ENCODE results near the gene PADI6.

The PADI6 gene

DNA sequence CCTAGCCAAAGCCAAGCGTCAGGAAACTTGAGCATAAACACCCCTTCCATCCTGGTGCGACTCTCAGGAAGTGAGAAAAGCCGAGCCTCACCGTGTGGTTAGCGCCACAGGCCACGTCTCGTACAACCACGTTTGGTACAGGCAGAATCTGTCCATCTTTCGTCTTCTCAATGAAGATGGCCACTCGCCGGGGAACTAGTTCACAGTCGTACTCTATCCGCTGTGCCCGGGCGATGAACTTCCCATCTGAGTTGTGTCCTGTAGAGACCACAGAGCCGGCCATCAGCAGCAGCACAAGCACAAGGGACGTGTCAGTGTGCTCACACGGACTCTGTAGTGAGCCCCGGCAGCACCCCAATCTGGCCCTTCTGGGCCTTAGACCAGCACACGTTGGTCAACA lies 44.4 kb downstream of the PADI6 start:
- Histone ChIP-seq H3F3A (ENCODE audit: insufficient read depth) (peaks cover 9% of the 10 kb centered on the region; the same call in 1 of the 2 replicates), H3K4me2 (ENCODE audit: low read depth, low read length, poor library complexity, severe bottlenecking) (no peak overlapping the region), H3K9me3 (ENCODE audit: insufficient read depth, low read length) (no peaks in the 10 kb centered on the region), H3K9me2 (replicated peaks; ENCODE audit: insufficient read depth, low read length) (no peaks in the 10 kb centered on the region), H4K20me1 (ENCODE audit: low read depth, low read length) (peaks cover 15% of the 10 kb centered on the region; the same call in 1 of the 2 replicates), H3K4me3 (ENCODE audit: insufficient read depth, low read length, poor library complexity, severe bottlenecking) (no peak overlapping the region), H3K27ac (ENCODE audit: low read depth, low read length) (no peak overlapping the region), H3K9ac (ENCODE audit: low read length) (no peak overlapping the region), H3K27me3 (ENCODE audit: low read length) (no peaks in the 10 kb centered on the region), H2AFZ (ENCODE audit: low read depth, low read length, severe bottlenecking) (no peak overlapping the region), H3K36me3 (ENCODE audit: low read length) (peaks cover 48% of the 10 kb centered on the region; the same call in 1 of the 2 replicates), H3K79me2 (ENCODE audit: insufficient read depth, low read length) (no peaks in the 10 kb centered on the region)
- no peak for TF ChIP-seq EZH2phosphoT487 (conservative IDR thresholded peaks at IDR 0.05; ENCODE audit: low read length)
- TF ChIP-seq, protein P1, sequence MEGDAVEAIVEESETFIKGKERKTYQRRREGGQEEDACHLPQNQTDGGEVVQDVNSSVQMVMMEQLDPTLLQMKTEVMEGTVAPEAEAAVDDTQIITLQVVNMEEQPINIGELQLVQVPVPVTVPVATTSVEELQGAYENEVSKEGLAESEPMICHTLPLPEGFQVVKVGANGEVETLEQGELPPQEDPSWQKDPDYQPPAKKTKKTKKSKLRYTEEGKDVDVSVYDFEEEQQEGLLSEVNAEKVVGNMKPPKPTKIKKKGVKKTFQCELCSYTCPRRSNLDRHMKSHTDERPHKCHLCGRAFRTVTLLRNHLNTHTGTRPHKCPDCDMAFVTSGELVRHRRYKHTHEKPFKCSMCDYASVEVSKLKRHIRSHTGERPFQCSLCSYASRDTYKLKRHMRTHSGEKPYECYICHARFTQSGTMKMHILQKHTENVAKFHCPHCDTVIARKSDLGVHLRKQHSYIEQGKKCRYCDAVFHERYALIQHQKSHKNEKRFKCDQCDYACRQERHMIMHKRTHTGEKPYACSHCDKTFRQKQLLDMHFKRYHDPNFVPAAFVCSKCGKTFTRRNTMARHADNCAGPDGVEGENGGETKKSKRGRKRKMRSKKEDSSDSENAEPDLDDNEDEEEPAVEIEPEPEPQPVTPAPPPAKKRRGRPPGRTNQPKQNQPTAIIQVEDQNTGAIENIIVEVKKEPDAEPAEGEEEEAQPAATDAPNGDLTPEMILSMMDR (IDR thresholded peaks at IDR 0.05; ENCODE audit: insufficient read depth, low read length, poor library complexity, severe bottlenecking): no peak

DNA sequence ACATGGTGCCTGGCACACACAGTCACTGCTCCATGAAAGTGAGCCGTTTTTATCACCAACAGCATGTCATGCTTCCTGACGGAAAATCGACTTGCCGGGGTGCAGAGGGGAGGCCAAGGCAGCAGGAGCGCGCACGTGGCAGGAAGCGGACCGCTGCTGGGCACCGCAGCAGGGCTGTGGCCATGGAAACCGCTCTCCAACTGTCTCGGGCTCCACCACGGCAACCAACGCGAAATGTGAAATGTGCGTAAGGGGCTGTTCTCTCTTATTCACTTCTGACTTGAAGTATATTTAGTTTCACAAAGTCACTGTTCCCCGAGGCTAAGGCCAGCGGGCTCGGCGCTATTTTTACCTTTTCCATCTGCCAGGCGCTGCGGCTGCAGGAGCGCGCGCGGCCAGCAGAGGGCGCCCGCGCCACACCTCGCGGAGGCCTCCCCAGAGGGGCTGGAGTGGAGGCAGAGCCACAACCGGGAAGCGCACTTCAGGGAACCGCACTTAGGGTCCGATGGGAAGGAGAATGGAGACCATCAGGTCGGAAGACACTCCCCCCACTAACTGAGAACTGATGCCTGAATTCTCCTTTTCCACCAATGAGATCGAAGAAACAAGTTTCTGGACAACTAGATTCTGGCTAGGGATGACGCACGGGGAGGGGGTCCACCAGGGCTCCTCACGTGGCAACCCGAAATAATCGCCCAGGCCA lies 47.8 kb downstream of the PADI6 start:
- no peak overlapping the region for H3K4me3 ChIP-seq (ENCODE audit: insufficient read depth, low read length, poor library complexity, severe bottlenecking)
- no peak overlapping the region for H3K4me2 ChIP-seq (ENCODE audit: low read depth, low read length, poor library complexity, severe bottlenecking)
- peaks cover 20% of the 10 kb centered on the region; the same call in 1 of the 2 replicates for H3F3A ChIP-seq (ENCODE audit: insufficient read depth)
- H2AFZ ChIP-seq (ENCODE audit: low read depth, low read length, severe bottlenecking): no peak overlapping the region
- TF ChIP-seq EZH2phosphoT487 (conservative IDR thresholded peaks at IDR 0.05; ENCODE audit: low read length): no peak
- TF ChIP-seq, protein P1 (IDR thresholded peaks at IDR 0.05; ENCODE audit: insufficient read depth, low read length, poor library complexity, severe bottlenecking): peak; percentile 97
- H4K20me1 ChIP-seq (ENCODE audit: low read depth, low read length): peaks cover 24% of the 10 kb centered on the region; the same call in 1 of the 2 replicates
- H3K79me2 ChIP-seq (ENCODE audit: insufficient read depth, low read length): peaks cover 6% of the 10 kb centered on the region; the same call in 1 of the 2 replicates
- no peaks in the 10 kb centered on the region for H3K9me2 ChIP-seq (replicated peaks; ENCODE audit: insufficient read depth, low read length)
- H3K27ac ChIP-seq (ENCODE audit: low read depth, low read length): no peak overlapping the region
- H3K36me3 ChIP-seq (ENCODE audit: low read length): peaks cover 39% of the 10 kb centered on the region
- no peak overlapping the region for H3K9ac ChIP-seq (ENCODE audit: low read length)
- H3K9me3 ChIP-seq (ENCODE audit: insufficient read depth, low read length): no peaks in the 10 kb centered on the region
- no peaks in the 10 kb centered on the region for H3K27me3 ChIP-seq (ENCODE audit: low read length)

DNA sequence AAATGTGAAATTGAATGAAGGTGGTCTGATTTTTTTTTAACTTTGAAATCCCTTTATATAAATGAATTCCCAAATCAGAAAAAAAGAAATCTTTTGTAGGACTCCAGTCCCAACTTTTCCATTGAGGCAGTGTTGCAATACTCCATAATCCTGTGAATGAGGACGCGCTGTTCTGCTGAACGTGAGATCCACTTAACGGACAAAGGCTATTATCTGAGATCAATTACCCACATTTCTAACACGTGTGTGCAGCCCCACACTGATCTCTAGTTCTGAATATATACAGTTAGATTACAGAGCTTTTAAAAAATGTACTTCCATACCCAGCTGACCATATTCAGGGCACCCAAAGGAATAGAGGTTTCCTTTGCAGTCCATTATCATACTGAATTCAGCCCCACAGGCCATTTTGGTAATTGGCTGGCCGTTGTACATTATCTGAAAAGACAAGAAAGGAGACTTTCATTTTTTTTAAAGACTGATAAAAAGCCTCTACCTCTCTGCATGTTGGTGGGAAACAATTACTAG lies 48.5 kb downstream of the PADI6 start:
- TF ChIP-seq EZH2phosphoT487 (conservative IDR thresholded peaks at IDR 0.05; ENCODE audit: low read length): no peak
- TF ChIP-seq, protein P1 (IDR thresholded peaks at IDR 0.05; ENCODE audit: insufficient read depth, low read length, poor library complexity, severe bottlenecking): no peak
- no peaks in the 10 kb centered on the region for H3K9me3 ChIP-seq (ENCODE audit: insufficient read depth, low read length)
- peaks cover 24% of the 10 kb centered on the region; the same call in 1 of the 2 replicates for H4K20me1 ChIP-seq (ENCODE audit: low read depth, low read length)
- H2AFZ ChIP-seq (ENCODE audit: low read depth, low read length, severe bottlenecking): no peak overlapping the region
- H3F3A ChIP-seq (ENCODE audit: insufficient read depth): peaks cover 20% of the 10 kb centered on the region; the same call in 1 of the 2 replicates
- no peaks in the 10 kb centered on the region for H3K9me2 ChIP-seq (replicated peaks; ENCODE audit: insufficient read depth, low read length)
- no peaks in the 10 kb centered on the region for H3K27me3 ChIP-seq (ENCODE audit: low read length)
- no peak overlapping the region for H3K4me2 ChIP-seq (ENCODE audit: low read depth, low read length, poor library complexity, severe bottlenecking)
- H3K4me3 ChIP-seq (ENCODE audit: insufficient read depth, low read length, poor library complexity, severe bottlenecking): no peak overlapping the region
- peaks cover 6% of the 10 kb centered on the region; the same call in 1 of the 2 replicates for H3K79me2 ChIP-seq (ENCODE audit: insufficient read depth, low read length)
- H3K27ac ChIP-seq (ENCODE audit: low read depth, low read length): no peak overlapping the region
- H3K36me3 ChIP-seq (ENCODE audit: low read length): peaks cover 34% of the 10 kb centered on the region
- no peak overlapping the region for H3K9ac ChIP-seq (ENCODE audit: low read length)

Data from SU-DHL-6 (cell line).